ENCODE results near the gene R3HDM2.

DNA sequence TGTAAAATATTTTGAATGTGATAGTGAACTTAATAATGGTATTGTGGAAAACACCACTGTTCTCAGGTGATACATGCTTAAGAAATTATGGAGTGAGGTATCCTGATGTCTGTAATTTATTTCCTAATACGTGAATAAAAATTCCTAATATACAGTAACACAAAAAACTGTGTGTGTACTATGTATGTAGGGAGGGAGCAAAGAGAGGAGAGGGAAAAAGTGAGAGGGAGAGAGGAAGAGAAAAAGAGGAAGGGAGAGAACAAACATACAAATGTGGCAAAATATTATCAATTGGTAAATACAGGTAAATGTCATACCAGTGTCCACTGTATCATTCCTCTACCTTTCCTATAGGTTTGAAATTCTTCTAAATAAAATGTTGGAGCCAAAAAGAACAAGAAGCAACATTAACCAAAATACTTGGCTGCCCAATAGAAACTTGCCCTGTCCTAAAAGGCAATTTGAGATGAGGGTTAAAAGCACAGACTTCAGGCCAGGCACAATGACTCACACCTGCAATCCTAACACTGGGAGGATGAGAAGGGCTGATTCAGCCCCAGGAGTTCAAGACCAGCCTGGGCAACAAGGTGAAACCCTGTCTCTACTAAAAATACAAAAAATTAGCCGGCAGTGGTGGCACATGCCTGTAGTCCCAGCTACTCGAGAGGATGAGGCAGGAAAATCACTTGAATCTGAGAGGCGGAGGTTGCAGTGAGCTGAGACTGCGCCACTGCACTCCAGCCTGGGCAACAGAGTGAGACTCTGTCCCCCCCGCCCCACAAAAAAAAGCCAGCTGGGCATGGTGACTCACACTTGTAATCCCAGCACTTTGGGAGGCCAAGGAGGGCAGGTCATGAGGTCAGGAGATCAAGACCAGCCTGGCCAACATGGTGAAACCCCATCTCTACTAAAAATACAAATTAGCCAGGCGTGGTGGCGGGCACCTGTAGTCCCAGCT is 14.5 kb downstream of the R3HDM2 start:
- TF ChIP-seq, protein P1, sequence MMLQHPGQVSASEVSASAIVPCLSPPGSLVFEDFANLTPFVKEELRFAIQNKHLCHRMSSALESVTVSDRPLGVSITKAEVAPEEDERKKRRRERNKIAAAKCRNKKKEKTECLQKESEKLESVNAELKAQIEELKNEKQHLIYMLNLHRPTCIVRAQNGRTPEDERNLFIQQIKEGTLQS (IDR thresholded peaks at IDR 0.05), result no peak
- no peak for TF ChIP-seq CEBPB (IDR thresholded peaks at IDR 0.05; ENCODE audit: low read depth)
- TF ChIP-seq POLR2AphosphoS5 (IDR thresholded peaks at IDR 0.05; ENCODE audit: low read depth, low read length), result no peak
- no peak for TF ChIP-seq RAD21 (IDR thresholded peaks at IDR 0.05; ENCODE audit: low read depth)
- TF ChIP-seq, protein P2, sequence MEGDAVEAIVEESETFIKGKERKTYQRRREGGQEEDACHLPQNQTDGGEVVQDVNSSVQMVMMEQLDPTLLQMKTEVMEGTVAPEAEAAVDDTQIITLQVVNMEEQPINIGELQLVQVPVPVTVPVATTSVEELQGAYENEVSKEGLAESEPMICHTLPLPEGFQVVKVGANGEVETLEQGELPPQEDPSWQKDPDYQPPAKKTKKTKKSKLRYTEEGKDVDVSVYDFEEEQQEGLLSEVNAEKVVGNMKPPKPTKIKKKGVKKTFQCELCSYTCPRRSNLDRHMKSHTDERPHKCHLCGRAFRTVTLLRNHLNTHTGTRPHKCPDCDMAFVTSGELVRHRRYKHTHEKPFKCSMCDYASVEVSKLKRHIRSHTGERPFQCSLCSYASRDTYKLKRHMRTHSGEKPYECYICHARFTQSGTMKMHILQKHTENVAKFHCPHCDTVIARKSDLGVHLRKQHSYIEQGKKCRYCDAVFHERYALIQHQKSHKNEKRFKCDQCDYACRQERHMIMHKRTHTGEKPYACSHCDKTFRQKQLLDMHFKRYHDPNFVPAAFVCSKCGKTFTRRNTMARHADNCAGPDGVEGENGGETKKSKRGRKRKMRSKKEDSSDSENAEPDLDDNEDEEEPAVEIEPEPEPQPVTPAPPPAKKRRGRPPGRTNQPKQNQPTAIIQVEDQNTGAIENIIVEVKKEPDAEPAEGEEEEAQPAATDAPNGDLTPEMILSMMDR (IDR thresholded peaks at IDR 0.05 in 2 of 3, conservative IDR thresholded peaks at IDR 0.05 in 1 of 3; ENCODE audit: borderline replicate concordance in 1 of 3, insufficient read depth in 1 of 3, low read depth in 2 of 3, low read length in 2 of 3), result no peak
- TF ChIP-seq, protein P3, sequence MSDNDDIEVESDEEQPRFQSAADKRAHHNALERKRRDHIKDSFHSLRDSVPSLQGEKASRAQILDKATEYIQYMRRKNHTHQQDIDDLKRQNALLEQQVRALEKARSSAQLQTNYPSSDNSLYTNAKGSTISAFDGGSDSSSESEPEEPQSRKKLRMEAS (IDR thresholded peaks at IDR 0.05), result no peak
- no peak for TF ChIP-seq POLR2A (IDR thresholded peaks at IDR 0.05; ENCODE audit: borderline replicate concordance, extremely low read depth, insufficient read depth, insufficient read length)
- no peak for TF ChIP-seq SP1 (IDR thresholded peaks at IDR 0.05; ENCODE audit: low read depth)
- no peak for TF ChIP-seq EZH2 (IDR thresholded peaks at IDR 0.05)
- TF ChIP-seq YY1 (IDR thresholded peaks at IDR 0.05; ENCODE audit: extremely low read depth, insufficient replicate concordance, low read depth, low read length), result no peak

Measured in HCT116 (cell line).